OCI-M1 (cell line): ENCODE results near the gene NATD1.
A peak's percentile ranks its signal among the peaks of the same experiment; 100 is the strongest.
"Not testable (repeated sequence)": the region's sequence is repeated elsewhere in the genome, so short reads cannot be mapped to it uniquely, and the experiment has no call there.

Experiments
- DNase-seq: peaks from one replicate; lab custom pipeline; 2025; lab: John Stamatoyannopoulos, UW

The NATD1 gene

GRCh38 chr17:21247552-21248258 is 5.5 kb downstream of the NATD1 start:
- no peak for DNase-seq

GRCh38 chr17:21246698-21247097 is 6.5 kb downstream of the NATD1 start:
- DNase-seq: no peak

- no peak for DNase-seq
Measured at GRCh38 chr17:21245639-21246084, 7.5 kb downstream of the NATD1 start.

- no peak for DNase-seq
Measured at GRCh38 chr17:21243516-21244303, 9.5 kb downstream of the NATD1 start.

- DNase-seq: no peak
Measured at GRCh38 chr17:21242780-21243515, 10.3 kb downstream of the NATD1 start.

GRCh38 chr17:21242026-21242697 is 11.0 kb downstream of the NATD1 start:
- no peak for DNase-seq

GRCh38 chr17:21241564-21241963 is 11.6 kb downstream of the NATD1 start:
- DNase-seq: no peak

- DNase-seq: no peak
Measured at GRCh38 chr17:21240369-21241055, 12.7 kb downstream of the NATD1 start.

- DNase-seq: peak; percentile 80
Measured at GRCh38 chr17:21239680-21240368, 13.4 kb downstream of the NATD1 start.

- no peak for DNase-seq
Measured at GRCh38 chr17:21235921-21236320, 17.3 kb downstream of the NATD1 start.

- DNase-seq: no peak
Measured at GRCh38 chr17:21233581-21234347, 19.4 kb downstream of the NATD1 start.

GRCh38 chr17:21232033-21232749 is 21.0 kb downstream of the NATD1 start:
- DNase-seq: no peak

GRCh38 chr17:21231533-21231932 is 21.7 kb downstream of the NATD1 start:
- DNase-seq: no peak

GRCh38 chr17:21228845-21229244 is 24.4 kb downstream of the NATD1 start:
- DNase-seq: no peak

GRCh38 chr17:21228111-21228510 is 25.1 kb downstream of the NATD1 start:
- no peak for DNase-seq

- not testable (repeated sequence) for DNase-seq
Measured at GRCh38 chr17:21227277-21227676, 25.9 kb downstream of the NATD1 start.

- DNase-seq: no peak
Measured at GRCh38 chr17:21223086-21223485, 30.1 kb downstream of the NATD1 start.

- no peak for DNase-seq
Measured at GRCh38 chr17:21218831-21219380, 34.3 kb downstream of the NATD1 start.

GRCh38 chr17:21218101-21218500 is 35.1 kb downstream of the NATD1 start:
- peak; percentile 89 for DNase-seq
